ENCODE data around the gene CTIF. TPM values are rescaled to one million over a fixed set of nuclear protein-coding genes. Genes with fewer than 3 reads are reported as not detected.

Gene CTIF
- total RNA-seq, 1 donor = 65.9 TPM

DNA sequence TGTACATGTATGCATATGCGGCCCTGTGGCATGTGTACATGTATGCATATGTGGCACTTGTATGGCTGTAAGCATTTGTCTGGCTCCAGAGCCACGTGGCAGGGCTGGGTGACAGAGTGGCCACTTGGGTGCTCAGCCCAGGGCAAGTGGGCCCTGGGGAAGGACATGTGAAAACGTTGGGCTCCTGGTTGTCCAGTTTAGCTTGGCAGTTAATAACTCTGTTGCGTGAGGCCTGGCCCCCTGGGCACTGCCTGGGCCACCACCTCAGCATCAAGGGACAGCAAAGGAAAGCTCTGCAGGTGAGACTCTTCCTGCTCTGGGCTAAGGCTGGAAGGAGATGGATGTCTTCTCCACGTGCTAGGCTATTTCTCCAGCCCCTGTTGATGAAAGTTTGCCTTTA, 119.9 kb downstream of the CTIF start:
- H3K4me2 ChIP-seq (ENCODE audit: insufficient read depth, low read length) = no peak overlapping the region
- H3K27ac ChIP-seq (ENCODE audit: low read depth, low read length) = no peak overlapping the region
- H2AFZ ChIP-seq (ENCODE audit: low read length) = no peak overlapping the region
- H4K20me1 ChIP-seq (ENCODE audit: insufficient read depth, low read length) = peaks cover 75% of the 10 kb centered on the region
- no peaks in the 10 kb centered on the region for H3K27me3 ChIP-seq (ENCODE audit: insufficient read depth, low read length)
- H3K36me3 ChIP-seq (ENCODE audit: insufficient read depth, low read length) = no peaks in the 10 kb centered on the region
- no peaks in the 10 kb centered on the region for H3K9me3 ChIP-seq (ENCODE audit: low read depth, low read length)
- TF ChIP-seq, protein P1, sequence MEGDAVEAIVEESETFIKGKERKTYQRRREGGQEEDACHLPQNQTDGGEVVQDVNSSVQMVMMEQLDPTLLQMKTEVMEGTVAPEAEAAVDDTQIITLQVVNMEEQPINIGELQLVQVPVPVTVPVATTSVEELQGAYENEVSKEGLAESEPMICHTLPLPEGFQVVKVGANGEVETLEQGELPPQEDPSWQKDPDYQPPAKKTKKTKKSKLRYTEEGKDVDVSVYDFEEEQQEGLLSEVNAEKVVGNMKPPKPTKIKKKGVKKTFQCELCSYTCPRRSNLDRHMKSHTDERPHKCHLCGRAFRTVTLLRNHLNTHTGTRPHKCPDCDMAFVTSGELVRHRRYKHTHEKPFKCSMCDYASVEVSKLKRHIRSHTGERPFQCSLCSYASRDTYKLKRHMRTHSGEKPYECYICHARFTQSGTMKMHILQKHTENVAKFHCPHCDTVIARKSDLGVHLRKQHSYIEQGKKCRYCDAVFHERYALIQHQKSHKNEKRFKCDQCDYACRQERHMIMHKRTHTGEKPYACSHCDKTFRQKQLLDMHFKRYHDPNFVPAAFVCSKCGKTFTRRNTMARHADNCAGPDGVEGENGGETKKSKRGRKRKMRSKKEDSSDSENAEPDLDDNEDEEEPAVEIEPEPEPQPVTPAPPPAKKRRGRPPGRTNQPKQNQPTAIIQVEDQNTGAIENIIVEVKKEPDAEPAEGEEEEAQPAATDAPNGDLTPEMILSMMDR (IDR thresholded peaks at IDR 0.05; ENCODE audit: extremely low read depth, low read depth, low read length) = no peak
- H3K4me3 ChIP-seq (ENCODE audit: insufficient read depth, low read length) = no peak overlapping the region
- DNase-seq (ENCODE audit: insufficient read length, low spot score, missing footprints) = no peak
- H3K79me2 ChIP-seq (ENCODE audit: insufficient read depth, low read length) = peaks cover 35% of the 10 kb centered on the region
- peaks cover 32% of the 10 kb centered on the region for H3K4me1 ChIP-seq (ENCODE audit: insufficient read depth, low read length)

DNA sequence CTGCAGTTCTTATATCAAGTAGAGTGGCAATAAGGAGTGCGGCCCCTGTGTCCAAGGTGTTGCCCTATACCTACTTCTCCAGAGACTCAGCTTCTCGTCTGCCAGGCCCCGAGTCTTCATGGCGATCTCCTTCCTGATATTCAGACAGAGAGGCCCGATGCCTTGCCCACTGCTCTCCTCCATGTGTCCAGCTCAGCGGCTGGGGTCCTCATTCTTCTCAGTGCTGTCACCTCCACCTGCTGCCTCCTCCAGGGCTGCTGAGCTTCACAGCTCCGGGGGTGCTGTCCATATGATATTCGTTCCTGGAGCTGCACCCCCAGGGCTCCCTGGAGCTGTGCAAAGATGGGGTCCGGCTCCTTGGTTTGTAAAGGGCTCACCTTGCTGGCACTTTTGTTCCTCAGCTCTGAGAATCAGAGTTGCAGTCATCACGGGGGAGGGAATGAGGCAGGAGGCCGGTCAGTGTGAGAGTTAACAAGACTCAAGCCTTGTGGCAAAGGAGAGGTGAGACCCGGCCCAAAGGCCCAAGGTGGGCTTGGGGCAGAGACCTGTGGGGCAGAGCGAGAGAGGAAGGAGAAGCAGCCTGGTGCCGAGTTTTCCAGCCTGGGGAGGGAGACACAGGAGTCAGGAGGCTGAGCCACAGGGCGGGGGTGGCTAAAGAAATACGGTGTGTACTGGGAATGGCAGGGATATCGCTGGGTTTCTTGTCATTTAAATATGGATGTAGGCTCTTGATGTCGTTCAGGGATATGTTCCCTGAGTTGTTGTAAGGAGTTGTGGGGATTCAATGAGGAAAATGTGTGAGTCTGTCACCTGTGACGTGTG, 120.6 kb downstream of the CTIF start:
- H4K20me1 ChIP-seq (ENCODE audit: insufficient read depth, low read length) = peaks cover 82% of the 10 kb centered on the region
- H3K4me1 ChIP-seq (ENCODE audit: insufficient read depth, low read length) = peaks cover 32% of the 10 kb centered on the region
- peaks cover 38% of the 10 kb centered on the region for H3K79me2 ChIP-seq (ENCODE audit: insufficient read depth, low read length)
- H3K27me3 ChIP-seq (ENCODE audit: insufficient read depth, low read length) = no peaks in the 10 kb centered on the region
- DNase-seq (ENCODE audit: insufficient read length, low spot score, missing footprints) = no peak
- no peaks in the 10 kb centered on the region for H3K36me3 ChIP-seq (ENCODE audit: insufficient read depth, low read length)
- H2AFZ ChIP-seq (ENCODE audit: low read length) = no peak overlapping the region
- no peak overlapping the region for H3K4me2 ChIP-seq (ENCODE audit: insufficient read depth, low read length)
- H3K9me3 ChIP-seq (ENCODE audit: low read depth, low read length) = no peaks in the 10 kb centered on the region
- no peak overlapping the region for H3K27ac ChIP-seq (ENCODE audit: low read depth, low read length)
- no peak overlapping the region for H3K4me3 ChIP-seq (ENCODE audit: insufficient read depth, low read length)
- TF ChIP-seq, protein P1 (IDR thresholded peaks at IDR 0.05; ENCODE audit: extremely low read depth, low read depth, low read length) = no peak

DNA sequence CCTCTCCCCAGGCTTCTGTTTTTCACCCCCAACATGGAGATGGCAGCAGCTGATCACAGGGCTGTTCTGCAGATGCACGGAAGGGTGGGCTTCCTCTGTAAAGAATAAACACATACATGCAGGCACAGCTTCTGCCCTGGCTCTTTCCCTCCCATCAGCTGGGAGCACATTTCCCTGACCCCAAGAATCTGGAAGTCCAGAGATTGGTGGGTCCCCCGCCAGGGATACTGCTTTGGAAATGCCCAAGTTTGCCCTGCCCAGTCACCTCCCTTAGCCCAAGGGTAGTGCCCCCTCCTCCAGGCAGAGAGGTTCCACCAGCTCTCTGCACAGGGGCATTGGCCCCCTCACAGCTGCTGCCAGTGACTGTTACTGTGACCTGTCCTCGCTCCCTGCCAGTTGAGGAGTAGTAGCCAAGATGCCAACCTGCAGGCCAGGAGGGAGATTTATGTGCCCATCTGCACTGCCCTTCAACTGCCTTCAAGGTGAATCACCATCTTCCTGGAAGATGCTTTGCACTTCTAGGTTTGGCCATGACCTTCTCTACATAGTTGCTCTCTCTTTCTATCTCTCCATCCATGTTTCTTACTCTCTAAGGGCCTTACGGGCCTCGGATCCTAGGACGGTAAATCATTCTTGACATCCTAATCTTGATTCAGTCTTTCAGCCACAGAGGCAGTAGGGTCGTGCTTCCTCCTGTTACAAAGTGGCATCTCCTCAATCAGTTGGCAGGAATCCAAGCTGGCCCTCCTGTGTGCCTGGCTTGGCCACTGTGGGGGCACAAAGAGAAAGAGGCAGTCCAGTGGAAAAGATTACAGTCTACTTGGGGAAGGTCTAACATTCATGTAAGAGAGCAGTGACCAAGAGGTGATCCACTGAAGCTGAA, 121.8 kb downstream of the CTIF start:
- Histone ChIP-seq H3K79me2 (ENCODE audit: insufficient read depth, low read length) (peaks cover 38% of the 10 kb centered on the region), H3K9me3 (ENCODE audit: low read depth, low read length) (peaks cover 2% of the 10 kb centered on the region), H3K27me3 (ENCODE audit: insufficient read depth, low read length) (no peaks in the 10 kb centered on the region), H3K4me1 (ENCODE audit: insufficient read depth, low read length) (peaks cover 32% of the 10 kb centered on the region), H2AFZ (ENCODE audit: low read length) (no peak overlapping the region), H3K36me3 (ENCODE audit: insufficient read depth, low read length) (peaks cover 5% of the 10 kb centered on the region), H4K20me1 (ENCODE audit: insufficient read depth, low read length) (peaks cover 84% of the 10 kb centered on the region), H3K27ac (ENCODE audit: low read depth, low read length) (no peak overlapping the region), H3K4me3 (ENCODE audit: insufficient read depth, low read length) (no peak overlapping the region), H3K4me2 (ENCODE audit: insufficient read depth, low read length) (no peak overlapping the region)
- TF ChIP-seq, protein P1 (IDR thresholded peaks at IDR 0.05; ENCODE audit: extremely low read depth, low read depth, low read length) = no peak
- DNase-seq (ENCODE audit: insufficient read length, low spot score, missing footprints) = peak; percentile 52

DNA sequence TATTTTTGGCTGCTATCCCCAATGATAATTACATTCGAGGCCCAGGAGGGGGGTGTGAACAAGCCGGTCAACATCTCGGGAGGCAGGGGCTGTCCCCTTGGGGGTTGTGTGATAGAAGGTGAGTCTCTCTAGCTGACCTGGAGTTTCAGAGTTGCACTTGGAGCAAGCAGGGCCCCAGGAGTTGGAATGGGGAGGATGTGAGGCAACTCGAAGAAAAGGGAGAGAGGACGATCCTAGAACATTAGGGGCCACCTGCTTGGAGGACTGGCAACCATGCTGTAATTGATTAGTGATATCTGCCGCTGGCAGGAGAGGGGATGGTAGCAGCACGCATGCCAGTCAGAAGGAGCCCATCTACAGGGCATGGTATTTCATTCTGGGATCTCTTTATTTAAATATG, 122.6 kb downstream of the CTIF start:
- TF ChIP-seq, protein P1 (IDR thresholded peaks at IDR 0.05; ENCODE audit: extremely low read depth, low read depth, low read length) = no peak
- H3K79me2 ChIP-seq (ENCODE audit: insufficient read depth, low read length) = peaks cover 38% of the 10 kb centered on the region

More for the DNA sequence above, 122.6 kb downstream of the CTIF start:
- H3K27me3 ChIP-seq (ENCODE audit: insufficient read depth, low read length) = no peaks in the 10 kb centered on the region
- H3K36me3 ChIP-seq (ENCODE audit: insufficient read depth, low read length) = peaks cover 14% of the 10 kb centered on the region
- H3K4me1 ChIP-seq (ENCODE audit: insufficient read depth, low read length) = peaks cover 30% of the 10 kb centered on the region
- H3K4me2 ChIP-seq (ENCODE audit: insufficient read depth, low read length) = no peak overlapping the region
- no peak for DNase-seq (ENCODE audit: insufficient read length, low spot score, missing footprints)
- peaks cover 5% of the 10 kb centered on the region for H3K9me3 ChIP-seq (ENCODE audit: low read depth, low read length)
- H3K4me3 ChIP-seq (ENCODE audit: insufficient read depth, low read length) = no peak overlapping the region
- H4K20me1 ChIP-seq (ENCODE audit: insufficient read depth, low read length) = peaks cover 79% of the 10 kb centered on the region
- H3K27ac ChIP-seq (ENCODE audit: low read depth, low read length) = no peak overlapping the region
- H2AFZ ChIP-seq (ENCODE audit: low read length) = no peak overlapping the region
